Measurements from ENCODE around the gene MSI1. TPM values are rescaled to one million over a fixed set of nuclear protein-coding genes. Genes with fewer than 3 reads are reported as not detected.

Gene MSI1
- total and polyA plus RNA-seq, 2 experiments from 2014 or later, result 12.8 to 16.9 TPM

Small RNA genes lying within 50 kb of the gene (small RNA-seq; reads per million reads assigned to genes)
- gene RNU4-1 (ENCODE audit: low replicate concordance), result 4,412 reads per million, percentile 100 among the genes with 10 or more reads in this experiment
- 780 reads per million, percentile 100 among the genes with 10 or more reads in this experiment for gene RNU4-2 (ENCODE audit: low replicate concordance)
- not detected for gene RNU6-1088P (ENCODE audit: low replicate concordance)

Other genes starting within 250 kb of the MSI1 start
- 141 and 177 TPM in 2 replicates for gene GCN1, start 174.4 kb downstream of the MSI1 start, total RNA-seq (2014; rRNA removed; shearing (Covaris generic))
- 18.0 and 18.2 TPM in 2 replicates for gene GCN1, start 174.4 kb downstream of the MSI1 start, polyA plus RNA-seq (2016; fragmentation: Nextera tagmentation; extraction: Ambion mirVana)
- gene RPLP0, start 168.1 kb downstream of the MSI1 start, total RNA-seq (2014; rRNA removed; shearing (Covaris generic)), result 4,855 and 4,916 TPM in 2 replicates
- gene RPLP0, start 168.1 kb downstream of the MSI1 start, polyA plus RNA-seq (2016; fragmentation: Nextera tagmentation; extraction: Ambion mirVana), result 2,219 and 2,404 TPM in 2 replicates
- 69.3 and 76.0 TPM in 2 replicates for gene PXN, start 103.4 kb downstream of the MSI1 start, total RNA-seq (2014; rRNA removed; shearing (Covaris generic))
- gene PXN, start 103.4 kb downstream of the MSI1 start, polyA plus RNA-seq (2016; fragmentation: Nextera tagmentation; extraction: Ambion mirVana), result 38.4 and 39.0 TPM in 2 replicates
- gene RNU4-2, start 77.3 kb downstream of the MSI1 start, total RNA-seq (2014; rRNA removed; shearing (Covaris generic)), result under 0.01 TPM in 1 of 2 replicates, not detected in the other
- gene RNU4-2, start 77.3 kb downstream of the MSI1 start, polyA plus RNA-seq (2016; fragmentation: Nextera tagmentation; extraction: Ambion mirVana), result 9.5 TPM in 1 of 2 replicates, not detected in the other
- under 0.01 TPM in 1 of 2 replicates, not detected in the other for gene RNU4-1, start 75.9 kb downstream of the MSI1 start, total RNA-seq (2014; rRNA removed; shearing (Covaris generic))
- 6.0 and 6.4 TPM in 2 replicates for gene RNU4-1, start 75.9 kb downstream of the MSI1 start, polyA plus RNA-seq (2016; fragmentation: Nextera tagmentation; extraction: Ambion mirVana)
- 0.78 and 2.0 TPM in 2 replicates for gene SIRT4, start 66.8 kb downstream of the MSI1 start, total RNA-seq (2014; rRNA removed; shearing (Covaris generic))
- 3.0 and 4.1 TPM in 2 replicates for gene SIRT4, start 66.8 kb downstream of the MSI1 start, polyA plus RNA-seq (2016; fragmentation: Nextera tagmentation; extraction: Ambion mirVana)
- not detected in 2 replicates for gene PLA2G1B, start 41.4 kb downstream of the MSI1 start, total RNA-seq (2014; rRNA removed; shearing (Covaris generic))
- gene PLA2G1B, start 41.4 kb downstream of the MSI1 start, polyA plus RNA-seq (2016; fragmentation: Nextera tagmentation; extraction: Ambion mirVana), result not detected in 2 replicates
- gene COX6A1, start 68.9 kb upstream of the MSI1 start, total RNA-seq (2014; rRNA removed; shearing (Covaris generic)), result 393 and 422 TPM in 2 replicates
- gene COX6A1, start 68.9 kb upstream of the MSI1 start, polyA plus RNA-seq (2016; fragmentation: Nextera tagmentation; extraction: Ambion mirVana), result 1,484 and 1,643 TPM in 2 replicates
- gene TRIAP1, start 77.2 kb upstream of the MSI1 start, total RNA-seq (2014; rRNA removed; shearing (Covaris generic)), result 53.4 and 61.8 TPM in 2 replicates
- gene TRIAP1, start 77.2 kb upstream of the MSI1 start, polyA plus RNA-seq (2016; fragmentation: Nextera tagmentation; extraction: Ambion mirVana), result 94.0 and 94.2 TPM in 2 replicates
- gene GATC, start 77.3 kb upstream of the MSI1 start, total RNA-seq (2014; rRNA removed; shearing (Covaris generic)), result 16.7 and 18.5 TPM in 2 replicates
- 14.9 and 20.1 TPM in 2 replicates for gene GATC, start 77.3 kb upstream of the MSI1 start, polyA plus RNA-seq (2016; fragmentation: Nextera tagmentation; extraction: Ambion mirVana)
- gene SRSF9, start 100.6 kb upstream of the MSI1 start, total RNA-seq (2014; rRNA removed; shearing (Covaris generic)), result 202 and 250 TPM in 2 replicates
- 436 and 481 TPM in 2 replicates for gene SRSF9, start 100.6 kb upstream of the MSI1 start, polyA plus RNA-seq (2016; fragmentation: Nextera tagmentation; extraction: Ambion mirVana)
- gene DYNLL1, start 126.9 kb upstream of the MSI1 start, total RNA-seq (2014; rRNA removed; shearing (Covaris generic)), result 310 and 313 TPM in 2 replicates
- 833 and 868 TPM in 2 replicates for gene DYNLL1, start 126.9 kb upstream of the MSI1 start, polyA plus RNA-seq (2016; fragmentation: Nextera tagmentation; extraction: Ambion mirVana)
- 32.5 and 32.6 TPM in 2 replicates for gene COQ5, start 160.0 kb upstream of the MSI1 start, total RNA-seq (2014; rRNA removed; shearing (Covaris generic))
- 30.7 and 32.4 TPM in 2 replicates for gene COQ5, start 160.0 kb upstream of the MSI1 start, polyA plus RNA-seq (2016; fragmentation: Nextera tagmentation; extraction: Ambion mirVana)
- gene RNF10, start 165.2 kb upstream of the MSI1 start, total RNA-seq (2014; rRNA removed; shearing (Covaris generic)), result 90.4 and 113 TPM in 2 replicates
- 149 and 154 TPM in 2 replicates for gene RNF10, start 165.2 kb upstream of the MSI1 start, polyA plus RNA-seq (2016; fragmentation: Nextera tagmentation; extraction: Ambion mirVana)
- 52.4 and 55.6 TPM in 2 replicates for gene POP5, start 212.2 kb upstream of the MSI1 start, total RNA-seq (2014; rRNA removed; shearing (Covaris generic))
- gene POP5, start 212.2 kb upstream of the MSI1 start, polyA plus RNA-seq (2016; fragmentation: Nextera tagmentation; extraction: Ambion mirVana), result 131 and 140 TPM in 2 replicates